IPS-15b (cell line): ENCODE results near the gene ENC1.

Experiments used
- H3K27me3 ChIP-seq: one replicate; pipeline ENCODE4 v1.6.1; 2013; ENCODE audit warnings: low read length; ENCODE audit not compliant: control insufficient read depth, insufficient read depth
- H3K36me3 ChIP-seq: one replicate; pipeline ENCODE4 v1.6.1; 2013; ENCODE audit warnings: low read length; ENCODE audit not compliant: control insufficient read depth, insufficient read depth
- H3K4me1 ChIP-seq: one replicate; pipeline ENCODE4 v1.6.1; 2013; ENCODE audit warnings: mild to moderate bottlenecking, low read length; ENCODE audit not compliant: control insufficient read depth, insufficient read depth
- H3K4me3 ChIP-seq: one replicate; pipeline ENCODE4 v1.5.1; 2013; ENCODE audit warnings: low read depth, low read length
- H3K9ac ChIP-seq: one replicate; pipeline ENCODE4 v1.6.1; 2013; ENCODE audit warnings: low read depth, mild to moderate bottlenecking, low read length
- H3K9me3 ChIP-seq: one replicate; pipeline ENCODE4 v1.6.1; 2013; ENCODE audit warnings: mild to moderate bottlenecking, low read length; ENCODE audit not compliant: control insufficient read depth, insufficient read depth

The ENC1 gene

DNA sequence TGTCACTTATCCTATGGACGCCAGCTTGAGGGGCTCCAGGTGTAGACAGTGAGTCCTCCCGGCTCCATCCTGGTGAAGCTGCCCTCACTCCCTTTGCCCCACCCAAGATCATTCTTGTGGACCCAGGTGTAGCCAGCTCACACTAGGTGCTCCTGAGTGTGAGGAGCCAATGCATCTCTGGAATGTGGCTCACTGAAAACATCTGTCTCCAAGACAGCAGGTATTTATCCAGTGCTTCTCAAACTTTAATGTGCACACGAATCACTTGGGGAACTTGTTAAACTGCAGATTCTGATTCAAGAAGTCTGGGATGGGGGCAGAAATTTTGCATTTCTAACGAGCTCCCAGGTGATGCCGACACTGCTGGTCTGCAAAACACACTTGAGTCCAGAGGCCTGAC is 13.5 kb upstream of the ENC1 start:
- peaks cover 3% of the 10 kb centered on the region for H3K9me3 ChIP-seq
- no peaks in the 10 kb centered on the region for H3K36me3 ChIP-seq
- H3K4me1 ChIP-seq: no peaks in the 10 kb centered on the region
- no peaks in the 10 kb centered on the region for H3K27me3 ChIP-seq
- no peak overlapping the region for H3K9ac ChIP-seq
- H3K4me3 ChIP-seq: no peak overlapping the region

DNA sequence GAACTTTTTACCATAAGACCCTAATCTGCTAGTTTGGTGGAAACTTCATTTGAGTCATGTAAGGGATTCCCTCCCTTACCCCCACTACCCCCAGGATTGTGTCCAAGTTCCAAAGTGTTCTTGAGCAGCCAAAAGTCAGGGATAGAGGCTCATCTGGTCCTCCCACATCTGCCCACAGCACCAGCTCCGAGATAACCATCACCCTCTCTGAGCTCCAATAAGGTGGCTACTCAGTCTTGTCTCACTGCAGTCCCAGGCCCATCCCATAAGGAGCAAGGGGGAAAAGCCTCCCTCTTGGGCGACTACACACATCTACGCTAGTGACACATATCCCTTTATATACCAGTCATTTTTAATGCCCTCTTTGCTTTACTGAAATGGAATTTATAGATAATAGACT is 12.0 kb upstream of the ENC1 start:
- H3K9ac ChIP-seq: no peak overlapping the region
- H3K4me3 ChIP-seq: no peak overlapping the region
- H3K27me3 ChIP-seq: no peaks in the 10 kb centered on the region
- no peaks in the 10 kb centered on the region for H3K9me3 ChIP-seq
- no peaks in the 10 kb centered on the region for H3K4me1 ChIP-seq
- no peaks in the 10 kb centered on the region for H3K36me3 ChIP-seq

DNA sequence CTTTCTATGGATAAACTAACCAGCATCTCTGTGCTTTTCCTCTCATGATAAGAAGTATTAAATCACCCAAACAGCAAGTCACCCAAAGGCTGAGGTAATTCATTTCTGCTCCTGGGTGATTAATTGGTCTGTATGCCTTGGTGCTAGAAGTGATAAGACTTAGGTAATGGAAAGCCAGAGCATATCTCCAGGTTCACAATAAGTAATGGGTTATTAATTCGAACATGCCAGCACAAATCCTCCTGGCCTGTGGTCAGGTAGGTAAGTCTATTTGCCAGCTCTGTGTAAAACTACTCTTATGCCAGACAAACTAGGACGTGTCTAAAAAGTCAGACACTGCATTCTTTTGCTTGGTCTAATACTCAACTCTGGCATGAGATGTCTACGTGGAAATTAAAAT is 11.2 kb upstream of the ENC1 start:
- Histone ChIP-seq H3K36me3 (no peaks in the 10 kb centered on the region), H3K4me1 (no peaks in the 10 kb centered on the region), H3K9ac (no peak overlapping the region), H3K9me3 (no peaks in the 10 kb centered on the region), H3K4me3 (no peak overlapping the region), H3K27me3 (no peaks in the 10 kb centered on the region)

- H3K9me3 ChIP-seq: no peaks in the 10 kb centered on the region
- H3K27me3 ChIP-seq: no peaks in the 10 kb centered on the region
- H3K36me3 ChIP-seq: no peaks in the 10 kb centered on the region
- H3K4me3 ChIP-seq: no peak overlapping the region
- H3K4me1 ChIP-seq: no peaks in the 10 kb centered on the region
- H3K9ac ChIP-seq: no peak overlapping the region
These were observed 9.0 kb upstream of the ENC1 start for GRCh38 chr5:74649421-74649973.

- Histone ChIP-seq H3K9ac (no peak overlapping the region), H3K4me3 (no peak overlapping the region), H3K36me3 (no peaks in the 10 kb centered on the region), H3K9me3 (no peaks in the 10 kb centered on the region), H3K4me1 (no peaks in the 10 kb centered on the region), H3K27me3 (peaks cover 2% of the 10 kb centered on the region)
These were observed 8.3 kb upstream of the ENC1 start for GRCh38 chr5:74648835-74649293.

DNA sequence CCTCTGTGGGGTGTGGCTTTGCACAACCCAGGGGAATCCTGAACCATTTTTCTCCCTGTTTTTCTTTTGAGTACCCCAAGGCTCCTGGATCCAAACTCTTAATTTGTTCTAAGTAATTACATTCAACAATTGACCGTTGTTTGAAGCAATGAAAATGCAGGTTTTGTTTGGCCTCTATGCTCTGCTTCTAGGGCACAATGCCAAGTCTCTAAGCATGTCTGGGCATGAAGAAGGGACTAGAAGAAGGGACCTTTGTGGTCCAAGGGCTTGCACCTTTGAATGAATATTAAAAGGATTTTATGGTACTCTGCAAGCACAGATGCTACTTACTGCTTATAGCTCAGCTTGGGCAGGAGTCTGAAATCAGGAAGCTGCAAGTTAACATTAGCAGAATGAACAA is 6.6 kb upstream of the ENC1 start:
- H3K36me3 ChIP-seq: no peaks in the 10 kb centered on the region
- no peak overlapping the region for H3K9ac ChIP-seq
- no peak overlapping the region for H3K4me3 ChIP-seq
- H3K9me3 ChIP-seq: no peaks in the 10 kb centered on the region
- H3K27me3 ChIP-seq: peaks cover 20% of the 10 kb centered on the region
- no peaks in the 10 kb centered on the region for H3K4me1 ChIP-seq

DNA sequence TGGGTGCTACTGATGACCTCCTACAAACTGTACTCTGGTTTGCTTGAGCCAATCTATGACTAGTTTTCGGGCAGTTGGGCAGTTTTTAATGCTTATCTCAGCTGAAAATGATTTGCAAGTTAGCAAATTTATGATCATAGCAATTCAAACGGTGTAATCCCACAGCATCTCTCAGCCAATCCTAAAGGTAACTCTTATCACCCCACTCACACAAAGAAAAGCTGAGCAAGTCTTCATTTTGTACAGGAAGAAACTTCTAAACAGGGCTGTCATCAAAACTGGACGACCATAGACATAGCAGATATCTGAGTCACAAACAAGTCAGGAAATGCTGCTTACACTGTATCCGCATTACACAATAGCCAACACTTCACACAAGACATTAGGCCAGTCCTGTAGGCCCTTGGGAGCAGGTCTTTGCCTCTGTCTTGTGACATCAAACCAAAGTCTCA is 2.6 kb upstream of the ENC1 start:
- Histone ChIP-seq H3K4me3 (no peak overlapping the region), H3K9me3 (no peaks in the 10 kb centered on the region), H3K36me3 (no peaks in the 10 kb centered on the region), H3K9ac (no peak overlapping the region), H3K27me3 (peaks cover 39% of the 10 kb centered on the region), H3K4me1 (peaks cover 9% of the 10 kb centered on the region)

GRCh38 chr5:74642543-74642863 is 2.0 kb upstream of the ENC1 start:
- peaks cover 9% of the 10 kb centered on the region for H3K4me1 ChIP-seq
- no peaks in the 10 kb centered on the region for H3K36me3 ChIP-seq
- H3K27me3 ChIP-seq: peaks cover 44% of the 10 kb centered on the region
- H3K4me3 ChIP-seq: peak overlapping the region; percentile 90
- no peaks in the 10 kb centered on the region for H3K9me3 ChIP-seq
- no peak overlapping the region for H3K9ac ChIP-seq

DNA sequence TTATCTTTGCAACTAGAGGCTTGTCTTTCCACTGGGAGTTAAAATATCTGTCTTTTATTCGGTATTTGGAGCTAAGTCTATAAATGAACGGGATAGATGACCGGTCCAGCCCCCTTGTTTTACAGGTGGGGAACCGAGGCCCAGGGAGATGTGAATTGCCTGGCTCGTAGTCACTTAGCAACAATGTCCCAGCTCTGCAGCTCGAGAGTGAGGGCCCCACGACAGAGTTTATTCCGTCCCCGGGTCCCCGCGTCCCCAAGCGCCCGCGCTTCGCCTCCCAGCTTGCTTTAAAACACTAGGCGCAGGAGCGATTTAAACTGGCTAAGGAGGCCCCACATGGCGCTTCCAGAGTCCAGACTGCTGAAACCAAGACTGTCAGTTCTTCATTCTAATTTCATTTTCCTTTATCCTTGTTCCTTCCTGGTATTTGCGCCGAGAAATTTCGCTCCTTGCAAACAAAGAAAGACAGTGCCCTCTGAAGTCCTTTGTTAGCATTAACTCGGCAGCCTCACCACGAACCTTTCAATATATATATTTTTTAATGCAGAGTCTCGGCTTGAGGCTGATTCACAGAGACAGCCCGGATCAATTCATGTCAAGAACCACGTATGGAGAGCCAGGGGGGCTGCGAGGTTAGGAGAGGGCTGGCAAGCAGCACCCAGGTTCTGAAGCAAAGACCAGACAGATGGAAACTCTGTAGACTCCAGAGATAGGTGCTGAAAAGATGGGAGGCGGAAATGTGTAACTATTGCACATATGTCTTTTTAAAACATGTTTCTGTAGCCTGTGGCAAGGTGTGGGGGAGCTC is 1.4 kb upstream of the ENC1 start:
- no peaks in the 10 kb centered on the region for H3K36me3 ChIP-seq
- no peak overlapping the region for H3K9ac ChIP-seq
- peak overlapping the region; percentile 90 for H3K4me3 ChIP-seq
- H3K27me3 ChIP-seq: peaks cover 44% of the 10 kb centered on the region
- no peaks in the 10 kb centered on the region for H3K9me3 ChIP-seq
- H3K4me1 ChIP-seq: peaks cover 9% of the 10 kb centered on the region

DNA sequence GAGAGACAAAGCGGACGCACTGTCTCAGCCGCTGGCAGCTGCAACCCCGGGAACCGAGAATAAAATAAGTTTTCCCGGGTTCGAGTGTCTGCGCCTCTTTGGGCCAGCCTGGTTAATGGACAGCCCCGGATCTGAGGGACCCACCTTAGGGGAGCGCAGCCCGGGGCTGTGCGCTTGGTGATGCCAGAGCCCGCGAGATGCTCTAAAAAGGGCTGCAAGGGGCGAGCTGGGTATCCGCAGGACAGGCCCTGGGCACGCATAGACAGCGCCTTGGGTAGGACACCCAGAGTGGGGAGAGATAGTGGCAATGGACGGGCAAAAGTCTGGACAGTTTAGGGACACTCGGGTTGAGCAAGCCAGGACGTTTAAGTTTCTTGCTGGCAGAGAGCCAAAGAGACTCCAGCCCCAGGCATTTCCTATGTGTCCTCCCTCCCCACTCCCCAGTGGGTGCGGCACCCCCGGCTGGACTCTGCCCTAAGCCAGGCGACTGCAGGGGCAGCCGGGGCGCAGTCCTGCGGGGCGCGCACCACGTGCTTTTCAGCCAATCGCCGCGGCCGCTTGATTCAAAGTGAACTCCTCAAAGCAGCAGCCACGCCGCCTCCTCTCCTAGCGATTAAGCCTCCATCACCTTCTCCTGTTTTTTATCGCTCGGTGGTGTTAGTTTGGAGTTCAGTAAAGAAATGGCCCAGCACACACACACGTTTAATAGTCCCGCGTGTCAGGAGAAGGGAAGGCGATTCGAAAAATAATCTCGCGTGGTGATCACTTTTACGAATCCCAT is 616 bp upstream of the ENC1 start:
- no peak overlapping the region for H3K9ac ChIP-seq
- H3K4me3 ChIP-seq: peak overlapping the region; percentile 90
- peaks cover 44% of the 10 kb centered on the region for H3K27me3 ChIP-seq
- no peaks in the 10 kb centered on the region for H3K36me3 ChIP-seq
- H3K9me3 ChIP-seq: no peaks in the 10 kb centered on the region
- peaks cover 9% of the 10 kb centered on the region for H3K4me1 ChIP-seq

DNA sequence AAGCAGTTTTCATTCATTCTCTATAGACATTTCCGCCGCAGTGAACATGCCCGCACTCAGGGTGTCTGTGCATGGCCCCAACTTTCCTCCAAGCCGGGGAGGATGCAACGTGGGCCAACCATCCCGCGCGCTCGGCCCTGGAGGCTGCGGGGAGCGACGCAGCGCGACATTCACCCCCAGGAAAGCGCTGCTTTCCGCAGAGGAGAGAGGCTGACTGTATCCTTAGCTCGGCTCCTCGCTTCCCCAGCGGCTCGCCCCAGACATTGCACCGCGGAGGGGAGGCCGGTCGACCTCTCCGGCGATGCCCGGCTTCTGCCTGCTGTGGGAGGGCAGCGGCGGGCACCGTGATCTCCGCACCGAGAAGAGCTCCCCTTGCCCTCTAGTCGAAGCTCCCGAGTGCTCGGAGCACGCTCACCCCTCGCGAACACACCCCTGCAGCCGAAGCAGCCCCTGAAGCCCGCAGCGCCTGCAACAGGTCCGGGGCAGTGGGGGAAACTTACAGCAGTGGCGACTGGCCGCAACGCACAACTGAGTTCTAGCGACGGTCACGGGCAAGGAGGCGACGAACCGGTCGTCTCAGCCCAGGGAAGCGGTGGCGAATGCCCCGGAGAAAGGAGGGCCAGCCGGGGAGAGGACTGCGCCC is 600 bp downstream of the ENC1 start:
- Histone ChIP-seq H3K9me3 (no peaks in the 10 kb centered on the region), H3K4me1 (peaks cover 9% of the 10 kb centered on the region), H3K36me3 (no peaks in the 10 kb centered on the region), H3K9ac (peak overlapping the region; percentile 85), H3K4me3 (peak overlapping the region; percentile 90), H3K27me3 (peaks cover 44% of the 10 kb centered on the region)
